Endothelial cell (in vitro differentiated cells): ENCODE results near the gene SLC35A3. TPM values are rescaled to one million over a fixed set of nuclear protein-coding genes. Genes with fewer than 3 reads are reported as not detected.
A peak's percentile ranks its signal among the peaks of the same experiment; 100 is the strongest.
"Not testable (repeated sequence)": the region's sequence is repeated elsewhere in the genome, so short reads cannot be mapped to it uniquely, and the experiment has no call there.

Experiments
- DNase-seq: peaks from one replicate; pipeline ENCODE4 v3.0.0; 2021; ENCODE audit warnings: low spot score
- H3K27ac Mint-ChIP-seq: one replicate; pipeline ENCODE4 v1.8.0; 2021; ENCODE audit warnings: mixed read lengths, inconsistent platforms; ENCODE audit not compliant: unreplicated experiment
- H3K27me3 Mint-ChIP-seq: one replicate; pipeline ENCODE4 v1.8.0; 2021; ENCODE audit warnings: mild to moderate bottlenecking, moderate library complexity, mixed read lengths, inconsistent platforms; ENCODE audit not compliant: unreplicated experiment
- H3K36me3 Mint-ChIP-seq: one replicate; pipeline ENCODE4 v1.8.0; 2021; ENCODE audit warnings: mild to moderate bottlenecking, low read depth, mixed read lengths, inconsistent platforms; ENCODE audit not compliant: unreplicated experiment
- H3K4me1 Mint-ChIP-seq: one replicate; pipeline ENCODE4 v1.8.0; 2021; ENCODE audit warnings: mild to moderate bottlenecking, mixed read lengths, inconsistent platforms; ENCODE audit not compliant: unreplicated experiment
- H3K4me3 Mint-ChIP-seq: one replicate; pipeline ENCODE4 v1.8.0; 2021; ENCODE audit warnings: mild to moderate bottlenecking, mixed read lengths, inconsistent platforms; ENCODE audit not compliant: unreplicated experiment
- H3K9me3 Mint-ChIP-seq: one replicate; pipeline ENCODE4 v1.8.0; 2021; ENCODE audit warnings: mixed read lengths, inconsistent platforms; ENCODE audit not compliant: unreplicated experiment
- total RNA-seq: library from RNA; stranded (reverse); fragmentation: NEBNext Ultra II Directional; extraction: Animal tissue kit (Norgen Biotek cat#: 25700); gene quantifications from one replicate; pipeline ENCODE4 v1.2.1, GENCODE V29; 2021; ENCODE audit not compliant: unreplicated experiment
- TF ChIP-seq, protein P1 (sequence below): fragments of 200-600 bp; sonication (generic); IDR thresholded peaks from one replicate; pipeline ENCODE4 v1.5.0; 2021; ENCODE audit warnings: antibody characterized with exemption; ENCODE audit not compliant: unreplicated experiment

The SLC35A3 gene
- total RNA-seq, 1 donor from 2014 or later: 19.0 TPM

- H3K27ac Mint-ChIP-seq: no peak overlapping the region
- H3K9me3 Mint-ChIP-seq: no peaks in the 10 kb centered on the region
- H3K27me3 Mint-ChIP-seq: no peaks in the 10 kb centered on the region
- no peak overlapping the region for H3K4me3 Mint-ChIP-seq
- no peak for DNase-seq
- no peaks in the 10 kb centered on the region for H3K36me3 Mint-ChIP-seq
- TF ChIP-seq, protein P1, sequence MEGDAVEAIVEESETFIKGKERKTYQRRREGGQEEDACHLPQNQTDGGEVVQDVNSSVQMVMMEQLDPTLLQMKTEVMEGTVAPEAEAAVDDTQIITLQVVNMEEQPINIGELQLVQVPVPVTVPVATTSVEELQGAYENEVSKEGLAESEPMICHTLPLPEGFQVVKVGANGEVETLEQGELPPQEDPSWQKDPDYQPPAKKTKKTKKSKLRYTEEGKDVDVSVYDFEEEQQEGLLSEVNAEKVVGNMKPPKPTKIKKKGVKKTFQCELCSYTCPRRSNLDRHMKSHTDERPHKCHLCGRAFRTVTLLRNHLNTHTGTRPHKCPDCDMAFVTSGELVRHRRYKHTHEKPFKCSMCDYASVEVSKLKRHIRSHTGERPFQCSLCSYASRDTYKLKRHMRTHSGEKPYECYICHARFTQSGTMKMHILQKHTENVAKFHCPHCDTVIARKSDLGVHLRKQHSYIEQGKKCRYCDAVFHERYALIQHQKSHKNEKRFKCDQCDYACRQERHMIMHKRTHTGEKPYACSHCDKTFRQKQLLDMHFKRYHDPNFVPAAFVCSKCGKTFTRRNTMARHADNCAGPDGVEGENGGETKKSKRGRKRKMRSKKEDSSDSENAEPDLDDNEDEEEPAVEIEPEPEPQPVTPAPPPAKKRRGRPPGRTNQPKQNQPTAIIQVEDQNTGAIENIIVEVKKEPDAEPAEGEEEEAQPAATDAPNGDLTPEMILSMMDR: no peak
- H3K4me1 Mint-ChIP-seq: peaks cover 9% of the 10 kb centered on the region
Measured at GRCh38 chr1:99964806-99965205, 5.0 kb upstream of the SLC35A3 start.

GRCh38 chr1:99965646-99966375 is 4.0 kb upstream of the SLC35A3 start:
- DNase-seq: no peak
- H3K27ac Mint-ChIP-seq: no peak overlapping the region
- no peaks in the 10 kb centered on the region for H3K36me3 Mint-ChIP-seq
- H3K27me3 Mint-ChIP-seq: peaks cover 7% of the 10 kb centered on the region
- no peaks in the 10 kb centered on the region for H3K9me3 Mint-ChIP-seq
- H3K4me1 Mint-ChIP-seq: peaks cover 16% of the 10 kb centered on the region
- no peak overlapping the region for H3K4me3 Mint-ChIP-seq
- TF ChIP-seq, protein P1: no peak

DNA sequence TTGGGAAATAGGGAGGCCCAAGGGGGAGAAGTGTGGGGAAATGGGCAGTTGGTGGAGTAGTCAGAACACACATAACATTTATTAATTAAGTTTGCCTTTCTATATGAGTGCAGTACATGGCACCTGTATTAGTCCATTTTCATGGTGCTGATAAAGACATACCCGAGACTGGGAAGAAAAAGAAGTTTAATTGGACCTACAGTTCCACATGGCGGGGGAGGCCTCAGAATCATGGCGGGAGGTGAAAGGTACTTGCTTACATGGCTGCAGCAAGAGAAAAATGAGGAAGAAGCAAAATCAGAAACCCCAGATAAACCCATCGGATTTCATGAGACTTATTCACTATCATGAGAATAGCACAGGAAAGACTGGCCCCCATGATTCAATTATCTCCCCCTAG is 1.6 kb upstream of the SLC35A3 start:
- H3K27ac Mint-ChIP-seq: no peak overlapping the region
- H3K4me1 Mint-ChIP-seq: peaks cover 18% of the 10 kb centered on the region
- H3K27me3 Mint-ChIP-seq: peaks cover 9% of the 10 kb centered on the region
- peak overlapping the region; percentile 72 for H3K4me3 Mint-ChIP-seq
- no peaks in the 10 kb centered on the region for H3K9me3 Mint-ChIP-seq
- TF ChIP-seq, protein P1: no peak
- no peaks in the 10 kb centered on the region for H3K36me3 Mint-ChIP-seq
- no peak for DNase-seq

- peak overlapping the region; percentile 93 for H3K4me3 Mint-ChIP-seq
- DNase-seq: no peak
- TF ChIP-seq, protein P1: no peak
- H3K27ac Mint-ChIP-seq: peak overlapping the region; percentile 42
- H3K36me3 Mint-ChIP-seq: no peaks in the 10 kb centered on the region
- no peaks in the 10 kb centered on the region for H3K9me3 Mint-ChIP-seq
- H3K4me1 Mint-ChIP-seq: peaks cover 18% of the 10 kb centered on the region
- H3K27me3 Mint-ChIP-seq: peaks cover 9% of the 10 kb centered on the region
Measured at GRCh38 chr1:99969260-99969728, 502 bp upstream of the SLC35A3 start.

GRCh38 chr1:99970713-99971255 is 988 bp downstream of the SLC35A3 start:
- peaks cover 18% of the 10 kb centered on the region for H3K4me1 Mint-ChIP-seq
- DNase-seq: no peak
- peaks cover 9% of the 10 kb centered on the region for H3K27me3 Mint-ChIP-seq
- TF ChIP-seq, protein P1: no peak
- peak overlapping the region; percentile 80 for H3K27ac Mint-ChIP-seq
- H3K4me3 Mint-ChIP-seq: peak overlapping the region; percentile 100
- no peaks in the 10 kb centered on the region for H3K9me3 Mint-ChIP-seq
- H3K36me3 Mint-ChIP-seq: peaks cover 4% of the 10 kb centered on the region

- H3K36me3 Mint-ChIP-seq, H3K27ac Mint-ChIP-seq, DNase-seq, H3K4me3 Mint-ChIP-seq, H3K27me3 Mint-ChIP-seq, H3K9me3 Mint-ChIP-seq: not testable (repeated sequence)
- peaks cover 18% of the 10 kb centered on the region for H3K4me1 Mint-ChIP-seq
Measured at GRCh38 chr1:99972066-99972465, 2.3 kb downstream of the SLC35A3 start.
